NB4 (cell line): ENCODE results near the gene RABAC1.

ENCODE experiments used
- CTCF ChIP-seq: IDR thresholded peaks from one replicate; pipeline ENCODE4 v1.5.1; 2012; ENCODE audit warnings: low read depth, low read length
- MAX ChIP-seq: IDR thresholded peaks from 2 replicates; pipeline ENCODE4 v1.6.1; 2011; ENCODE audit warnings: low read depth, low read length
- MYC ChIP-seq: IDR thresholded peaks from 2 replicates; pipeline ENCODE4 v1.6.1; 2011; ENCODE audit warnings: low read depth, low read length
- POLR2A ChIP-seq: IDR thresholded peaks from 2 replicates; pipeline ENCODE4 v1.6.1; 2011; ENCODE audit warnings: mild to moderate bottlenecking; ENCODE audit not compliant: insufficient read length; ENCODE audit errors: extremely low read depth

GRCh38 chr19:41918653-41919244 lies 40.4 kb downstream of the RABAC1 start:
- TF ChIP-seq CTCF (no peak), POLR2A (no peak), MAX (no peak), MYC (no peak)
